Hematopoietic multipotent progenitor cell (in vitro differentiated cells): ENCODE measurements around the gene ATXN7L1. TPM values are rescaled to one million over a fixed set of nuclear protein-coding genes. Genes with fewer than 3 reads are reported as not detected.
"Not testable (repeated sequence)": the region's sequence is repeated elsewhere in the genome, so short reads cannot be mapped to it uniquely, and the experiment has no call there.

Source experiments
- DNase-seq, 3 donors: peaks; one replicate each; pipeline ENCODE4 v3.0.0-alpha.2; 2011 to 2015; ENCODE audit warnings: low read depth in 2 of 3, low spot score in 2 of 3
- total RNA-seq: library from RNA; depleted of rRNA; stranded (reverse); fragments of >200 nt; gene quantifications from one replicate; pipeline ENCODE4 v1.2.3, GENCODE V29; 2012

ATXN7L1 gene
- total RNA-seq, 1 donor = 7.8 TPM

- DNase-seq = no peak
These were observed 70.9 kb downstream of the ATXN7L1 start for GRCh38 chr7:105805447-105806019.

DNA sequence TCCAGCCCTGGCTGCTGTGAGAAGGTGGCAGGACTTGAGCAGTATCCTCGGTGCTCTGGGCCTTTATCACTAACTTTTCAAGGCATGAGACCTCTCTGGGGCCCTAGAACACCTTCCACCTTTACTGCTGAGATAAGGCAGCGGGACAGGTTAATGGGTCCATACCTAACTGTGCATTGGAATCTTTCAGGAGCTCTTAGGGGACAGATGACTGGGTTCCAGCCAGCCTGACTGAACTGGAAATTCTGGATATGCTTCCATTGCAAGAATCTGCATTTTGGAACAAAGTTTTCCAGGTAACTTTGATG is 73.0 kb downstream of the ATXN7L1 start:
- DNase-seq = no peak

DNA sequence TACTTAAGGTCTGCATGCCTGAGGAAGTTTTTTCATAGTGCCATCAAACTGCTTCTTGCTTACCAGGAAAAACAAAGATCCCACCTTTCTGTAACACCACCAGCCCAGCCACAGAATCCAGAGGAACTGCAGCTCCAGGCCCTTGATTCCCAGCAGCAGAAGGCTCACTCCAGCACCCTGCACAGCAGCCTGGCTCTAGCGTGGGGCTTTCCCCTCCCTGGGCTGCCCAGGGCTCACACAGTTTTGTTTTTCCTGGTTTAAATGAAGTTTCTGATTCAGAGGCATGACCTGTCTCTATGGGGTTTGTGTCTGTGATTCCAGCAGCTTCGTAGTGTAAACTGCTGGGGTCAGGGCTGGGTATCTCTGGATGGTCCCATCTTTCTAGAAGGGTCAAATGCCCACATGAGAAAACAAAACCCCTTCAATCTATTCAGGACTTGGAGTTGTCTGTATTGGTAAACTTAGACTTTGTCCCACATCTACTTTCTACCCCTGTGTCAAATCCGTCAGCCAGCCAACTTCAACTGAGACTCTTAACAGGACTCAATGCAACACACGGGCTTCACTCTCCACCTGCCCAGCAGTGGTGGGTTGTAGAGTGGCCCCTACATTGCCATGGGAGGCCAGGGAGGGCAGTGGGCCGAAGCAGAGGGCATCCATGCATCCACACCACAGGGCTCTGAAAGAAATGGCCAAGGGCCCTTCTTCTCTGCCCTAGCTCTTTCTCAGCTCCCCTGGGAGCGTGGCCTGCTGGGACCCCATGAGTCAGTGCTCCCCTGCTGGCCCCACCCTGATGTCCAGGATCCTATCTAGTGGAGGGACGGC is 73.6 kb downstream of the ATXN7L1 start:
- DNase-seq = no peak

DNA sequence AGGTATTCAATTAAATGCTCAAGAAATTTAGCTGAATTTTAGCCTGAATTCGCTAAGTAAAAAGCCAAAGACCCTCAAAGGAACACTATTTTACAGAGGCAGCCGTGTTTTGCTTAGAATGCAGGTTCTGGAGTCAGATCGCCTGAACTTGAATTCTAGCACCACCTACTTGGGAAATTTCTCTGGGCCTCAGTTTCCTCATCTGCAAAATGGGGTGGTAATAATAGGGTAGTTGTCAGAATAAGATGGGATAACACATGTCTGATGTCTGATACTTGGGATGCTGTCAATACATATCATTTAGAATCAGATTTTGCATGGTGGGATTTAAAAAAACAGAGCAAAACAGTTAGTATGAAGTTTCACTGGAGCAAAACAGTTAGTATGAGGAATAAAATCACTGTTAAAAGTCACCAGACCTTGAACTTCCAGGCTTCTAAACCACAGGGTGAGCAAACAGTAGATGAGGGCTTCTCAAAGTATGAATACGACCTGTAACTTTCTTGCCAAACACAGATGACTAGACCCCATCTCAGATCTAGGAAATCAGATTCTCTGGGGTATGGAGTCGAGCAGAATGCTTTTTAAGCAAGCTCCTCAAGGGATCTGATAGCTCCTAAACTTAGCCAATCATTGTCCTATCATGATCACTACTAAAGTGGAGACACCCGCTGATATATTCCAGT is 75.4 kb downstream of the ATXN7L1 start:
- DNase-seq = no peak

DNA sequence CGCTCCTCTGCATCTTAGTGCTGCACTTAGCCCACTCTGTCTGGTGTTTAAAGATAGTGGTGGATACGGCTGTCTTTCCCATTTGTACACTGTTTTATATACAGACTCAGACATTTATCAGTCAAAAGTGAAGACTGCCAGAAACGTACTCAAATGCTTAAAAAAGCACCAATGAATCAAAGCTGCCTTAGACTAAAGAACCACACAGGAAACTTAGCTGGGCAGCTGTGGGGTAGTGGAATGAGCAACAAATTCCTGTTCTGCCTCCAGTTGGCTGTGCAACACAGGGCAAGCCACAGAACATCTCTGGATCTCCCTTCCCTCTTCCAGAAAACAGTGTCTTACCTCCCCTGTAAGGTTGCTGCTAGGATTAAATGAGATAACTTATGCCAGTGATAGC is 76.0 kb downstream of the ATXN7L1 start:
- DNase-seq = no peak

DNA sequence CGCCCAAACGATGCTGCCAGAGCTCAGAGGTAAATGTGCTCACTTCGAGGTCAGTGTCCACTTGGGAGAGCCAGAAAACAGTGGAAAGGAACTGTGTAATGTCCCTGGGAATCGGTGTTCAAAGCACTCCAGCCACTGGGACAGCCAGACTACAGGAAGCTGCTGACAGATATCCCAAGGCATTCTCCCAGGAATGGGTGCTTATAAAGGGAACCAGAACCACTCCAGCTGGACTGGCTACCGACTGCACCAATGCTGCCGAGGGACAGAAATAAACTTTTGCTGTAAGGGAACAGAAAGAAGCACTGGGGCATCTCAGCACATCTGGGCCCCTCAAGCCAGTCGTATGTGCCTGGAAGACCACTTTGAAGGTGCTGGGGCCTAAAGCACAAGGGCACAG is 76.7 kb downstream of the ATXN7L1 start:
- no peak for DNase-seq

GRCh38 chr7:105799006-105799405 is 77.4 kb downstream of the ATXN7L1 start:
- DNase-seq = no peak

DNA sequence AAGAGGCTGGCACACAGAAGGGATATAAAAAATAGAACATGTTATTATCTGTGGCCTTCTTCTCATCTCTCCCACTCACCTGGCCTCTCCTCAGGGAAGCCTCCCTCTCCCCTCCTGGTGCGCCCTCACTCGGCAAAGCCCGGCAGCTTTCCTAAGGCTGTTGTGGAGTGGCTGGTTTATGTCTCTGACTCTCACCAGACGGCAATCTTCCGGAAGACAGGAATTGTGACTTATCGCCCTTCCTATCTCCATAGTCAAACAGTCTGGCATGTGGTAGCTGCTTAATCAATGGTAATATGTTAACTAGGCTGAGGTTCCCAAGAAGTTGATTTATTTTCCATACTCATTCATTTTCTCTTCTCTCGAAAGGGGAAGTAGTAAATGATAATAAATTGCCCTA is 78.7 kb downstream of the ATXN7L1 start:
- DNase-seq = no peak

DNA sequence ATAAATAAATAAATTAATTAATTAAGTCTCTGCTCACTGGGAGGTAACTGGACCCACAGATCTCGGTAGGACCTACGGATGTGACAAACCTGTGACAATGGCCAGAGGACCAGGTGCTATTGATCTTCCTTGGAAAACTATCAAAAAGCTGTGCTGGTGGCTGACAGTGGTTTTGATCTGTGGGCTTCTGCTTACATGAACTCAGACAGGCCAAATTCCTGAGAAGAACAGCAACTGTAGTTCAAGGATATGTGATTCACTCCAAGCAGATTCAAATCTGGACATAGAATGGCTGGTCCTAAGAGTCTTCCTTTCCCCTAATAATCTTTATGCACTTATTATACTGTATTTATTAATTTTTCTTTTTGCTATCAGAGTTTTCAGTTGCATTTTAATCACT is 80.0 kb downstream of the ATXN7L1 start:
- no peak for DNase-seq

GRCh38 chr7:105794741-105795729 is 81.4 kb downstream of the ATXN7L1 start:
- DNase-seq = no peak

- DNase-seq = no peak
These were observed 83.7 kb downstream of the ATXN7L1 start for GRCh38 chr7:105792488-105793370.

GRCh38 chr7:105791926-105792325 is 84.5 kb downstream of the ATXN7L1 start:
- DNase-seq = no peak

GRCh38 chr7:105790996-105791395 is 85.4 kb downstream of the ATXN7L1 start:
- no peak for DNase-seq

DNA sequence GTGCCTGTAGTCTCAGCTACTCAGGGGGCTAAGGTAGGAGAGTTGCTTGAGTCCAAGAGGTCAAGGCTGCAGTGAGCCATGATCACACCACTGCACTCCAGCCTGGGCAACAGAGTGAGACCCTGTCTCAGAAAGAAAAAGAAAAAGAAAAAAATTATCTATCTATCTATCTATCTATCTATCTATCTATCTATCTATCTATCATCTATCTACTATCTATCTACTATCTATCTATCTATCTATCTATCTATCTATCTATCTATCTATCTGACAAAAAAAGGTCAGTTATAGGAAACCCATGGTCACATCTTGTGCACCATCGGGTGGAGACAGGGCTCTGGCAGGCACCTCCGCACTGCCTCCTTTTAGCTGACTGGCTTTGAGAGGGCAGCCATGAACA is 85.9 kb downstream of the ATXN7L1 start:
- not testable (repeated sequence) for DNase-seq

GRCh38 chr7:105788816-105789349 is 87.5 kb downstream of the ATXN7L1 start:
- no peak for DNase-seq

GRCh38 chr7:105788356-105788755 is 88.0 kb downstream of the ATXN7L1 start:
- DNase-seq = no peak

GRCh38 chr7:105787793-105788192 is 88.6 kb downstream of the ATXN7L1 start:
- DNase-seq = no peak

- DNase-seq = no peak
These were observed 89.6 kb downstream of the ATXN7L1 start for GRCh38 chr7:105786520-105787470.
